ENCODE measurements around the gene CD52.

- TF ChIP-seq CTCF (IDR thresholded peaks at IDR 0.05) = no peak
- no peak for TF ChIP-seq POLR2A (IDR thresholded peaks at IDR 0.05)
Measured at GRCh38 chr1:26322042-26322331, 4.2 kb downstream of the CD52 start.
